Panc1 (cell line): ENCODE measurements around the gene GJB2. TPM values are rescaled to one million over a fixed set of nuclear protein-coding genes. Genes with fewer than 3 reads are reported as not detected.

Source experiments
- ATAC-seq: fragments of 200-7000 bp; cut with Tn5 transposase; 2 replicates; pipeline ENCODE4 v1.9.1; 2020; ENCODE audit warnings: mild to moderate bottlenecking, moderate library complexity
- BruUV-seq: library from RNA; stranded (reverse); fragments of 400-500 nt; replicated peaks from 2 replicates; lab custom pipeline; 2021; lab: Mats Ljungman, UMichigan
- CTCF ChIA-PET: fragments of 300-600 bp; sonication (Branson Sonifier 250); formaldehyde crosslinking; loops from one replicate; lab custom pipeline; 2022; ENCODE audit warnings: antibody characterized with exemption; lab: Charles Lee
- POLR2A ChIA-PET: fragments of 300-600 bp; sonication (Branson Sonifier 250); formaldehyde crosslinking; loops from one replicate; lab custom pipeline; 2022; ENCODE audit warnings: antibody characterized with exemption; lab: Charles Lee
- DNase-seq: peaks from one replicate; pipeline ENCODE4 v3.0.0-alpha.2; 2010; ENCODE audit warnings: low read depth, low spot score
- H3K27ac ChIP-seq: 2 replicates; pipeline ENCODE4 v1.5.1; 2011; ENCODE audit warnings: mild to moderate bottlenecking, low read length, inconsistent platforms
- H3K27me3 ChIP-seq: fragments of 200-500 bp; sonication (Bioruptor generic); 2 replicates; pipeline ENCODE4 v1.6.0; 2014; ENCODE audit warnings: low read length, inconsistent platforms; ENCODE audit not compliant: control insufficient read depth, insufficient read depth
- H3K36me3 ChIP-seq: fragments of 200-500 bp; sonication (Bioruptor generic); 2 replicates; pipeline ENCODE4 v1.5.1; 2014; ENCODE audit warnings: inconsistent platforms, mild to moderate bottlenecking, low read length, moderate library complexity; ENCODE audit not compliant: control insufficient read depth, insufficient read depth
- H3K4me1 ChIP-seq: 2 replicates; pipeline ENCODE4 v1.5.1; 2011; ENCODE audit warnings: inconsistent platforms, mild to moderate bottlenecking, low read length, moderate library complexity; ENCODE audit not compliant: control insufficient read depth, insufficient read depth
- H3K4me3 ChIP-seq, 2 experiments: 2 replicates each; pipeline ENCODE4 v1.5.1; 2011 to 2012; ENCODE audit warnings: low read depth in 2 of 2, low read length in 2 of 2, mild to moderate bottlenecking in 2 of 2, inconsistent platforms in 1 of 2, moderate library complexity in 1 of 2
- H3K9me3 ChIP-seq: fragments of 200-500 bp; sonication (Bioruptor generic); 2 replicates; pipeline ENCODE4 v1.5.1; 2014; ENCODE audit warnings: low read depth, mild to moderate bottlenecking, inconsistent platforms, low read length, moderate library complexity; ENCODE audit not compliant: control insufficient read depth, insufficient read depth
- CTCF ChIP-seq: fragments of 450-650 bp; IDR thresholded peaks from 2 replicates; pipeline ENCODE4 v1.5.1; 2017; ENCODE audit warnings: mild to moderate bottlenecking
- POLR2AphosphoS5 ChIP-seq: IDR thresholded peaks from 2 replicates; pipeline ENCODE4 v1.6.1; 2012; ENCODE audit warnings: mild to moderate bottlenecking, low read depth, low read length, moderate library complexity
- SIN3A ChIP-seq: IDR thresholded peaks from 2 replicates; pipeline ENCODE4 v1.6.1; 2012; ENCODE audit warnings: low read depth, mild to moderate bottlenecking, low read length, moderate library complexity, borderline replicate concordance; ENCODE audit not compliant: insufficient read depth
- TCF7L2 ChIP-seq: IDR thresholded peaks from 2 replicates; pipeline ENCODE4 v1.6.1; 2011; ENCODE audit warnings: mild to moderate bottlenecking, low read depth, low read length, inconsistent platforms
- in situ Hi-C: cut with HindIII; loops from 2 replicates; pipeline ENCODE4 v1.10.0; 2016; ENCODE audit warnings: low sequenced_read_pairs, low pct_unique_long_range_greater_than_20kb
- intact Hi-C: fragments of 100-400 bp; cut with micrococcal nuclease; formaldehyde crosslinking; loops from one replicate; pipeline ENCODE4 v1.10.0; 2022; ENCODE audit not compliant: unreplicated experiment
- total RNA-seq: library from RNA; stranded (reverse); gene quantifications from one replicate; pipeline ENCODE4 v1.2.1, GENCODE V29; 2021; ENCODE audit not compliant: unreplicated experiment
- TF ChIP-seq, protein P1 (sequence below), 2 experiments: IDR thresholded peaks; 2 replicates each; pipeline ENCODE4 v1.6.1; 2011 to 2012; ENCODE audit warnings: low read depth in 2 of 2, control low read depth in 1 of 2, low read length in 1 of 2, mild to moderate bottlenecking in 1 of 2, moderate library complexity in 1 of 2; ENCODE audit not compliant: insufficient read depth in 1 of 2

Gene GJB2
- total RNA-seq, 1 experiment from 2014 or later = 54.2 TPM

- in situ Hi-C loops = no loop called here
- Histone ChIP-seq H3K4me1 (no peaks in the 10 kb centered on the region), H3K27ac (peak overlapping the region; percentile 48; the same call in 1 of the 2 replicates), H3K9me3 (no peaks in the 10 kb centered on the region), H3K27me3 (no peaks in the 10 kb centered on the region; the same call in 1 of the 2 replicates), H3K4me3 (no peak overlapping the region), H3K36me3 (no peaks in the 10 kb centered on the region)
- no TSS peak for BruUV-seq
- intact Hi-C loops = loop anchor here (2.0 kb wide), 1 partner anchor 291 kb away; no protein-coding TSS in a partner anchor
- TF ChIP-seq TCF7L2 (no peak), SIN3A (no peak), CTCF (peak; percentile 69)
- POLR2A ChIA-PET = interaction anchor here (0.6 kb wide), 1 partner anchor 246 kb away, joined by 4 read pairs; no protein-coding TSS in a partner anchor
- peak; percentile 36 for DNase-seq
- CTCF ChIA-PET = interaction anchor here (0.6 to 1.6 kb wide), 6 partner anchors 66 to 292 kb away, joined by 3 to 6 read pairs (median 4); no protein-coding TSS in a partner anchor
- ATAC-seq = peak; percentile 64; the same call in 1 of the 2 replicates
These were observed 4.7 kb upstream of the GJB2 start for GRCh38 chr13:20197361-20197834.

- ChIA-PET POLR2A (interaction anchor here (0.6 kb wide), 1 partner anchor 860 kb away, joined by 4 read pairs; no protein-coding TSS in a partner anchor), CTCF (interaction anchor here (0.9 kb wide), 1 partner anchor 10 kb away, joined by 4 read pairs; no protein-coding TSS in a partner anchor)
- no peaks in the 10 kb centered on the region for H3K36me3 ChIP-seq
- no peaks in the 10 kb centered on the region; the same call in 1 of the 2 replicates for H3K4me1 ChIP-seq
- TF ChIP-seq POLR2AphosphoS5 = no peak
- no TSS peak for BruUV-seq
- in situ Hi-C loops = no loop called here
- H3K9me3 ChIP-seq = no peaks in the 10 kb centered on the region
- intact Hi-C loops = loop anchor here (2.0 kb wide), 1 partner anchor 293 kb away; no protein-coding TSS in a partner anchor
- H3K27me3 ChIP-seq = no peaks in the 10 kb centered on the region; the same call in 1 of the 2 replicates
- no peak overlapping the region for H3K27ac ChIP-seq
- DNase-seq (no peak), ATAC-seq (no peak)
- H3K4me3 ChIP-seq = no peak overlapping the region
These were observed 3.1 kb upstream of the GJB2 start for GRCh38 chr13:20195801-20196200.

DNA sequence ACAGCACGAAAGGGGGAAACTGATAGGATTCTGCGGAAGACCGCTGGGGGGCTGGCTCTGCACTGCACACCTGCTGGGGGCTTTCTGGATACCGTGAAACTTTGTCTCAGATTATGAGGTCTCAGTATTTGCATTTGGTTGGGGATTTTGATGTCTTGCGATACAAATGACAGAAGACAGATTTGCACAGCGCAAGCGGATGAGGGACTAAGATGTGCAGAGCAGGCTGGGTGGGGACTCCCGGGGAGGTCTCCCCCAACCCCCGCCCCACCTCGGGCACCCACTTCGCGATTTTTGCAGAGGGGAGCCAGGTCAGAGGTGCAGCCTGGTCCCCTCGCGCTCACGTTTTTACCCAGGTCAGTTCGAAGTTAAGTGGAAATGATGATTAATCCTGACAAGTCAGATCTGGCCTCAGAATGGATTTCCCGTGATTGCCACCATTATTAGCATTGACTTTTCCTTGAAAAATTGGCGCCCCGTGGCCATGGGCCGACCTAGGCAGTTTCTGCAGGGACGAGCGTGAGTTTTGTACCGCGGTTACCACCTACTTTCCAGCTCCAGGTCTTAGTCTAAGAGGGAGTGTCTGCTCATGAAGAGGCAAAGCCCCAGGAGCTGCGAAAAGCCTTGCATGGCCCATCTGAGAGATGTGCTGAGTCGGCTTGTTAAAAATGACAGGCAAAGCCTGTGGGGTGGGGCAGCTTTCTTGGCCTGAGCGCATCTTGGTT is 1.3 kb upstream of the GJB2 start:
- H3K4me3 ChIP-seq = peak overlapping the region in 1 of 2 experiments; percentile 66; a peak in 1 of 4 replicates
- no TSS peak for BruUV-seq
- ATAC-seq = no peak
- ChIA-PET CTCF (no interaction called here), POLR2A (no interaction called here)
- no peak for DNase-seq
- TF ChIP-seq SIN3A = no peak
- TF ChIP-seq, protein P1, sequence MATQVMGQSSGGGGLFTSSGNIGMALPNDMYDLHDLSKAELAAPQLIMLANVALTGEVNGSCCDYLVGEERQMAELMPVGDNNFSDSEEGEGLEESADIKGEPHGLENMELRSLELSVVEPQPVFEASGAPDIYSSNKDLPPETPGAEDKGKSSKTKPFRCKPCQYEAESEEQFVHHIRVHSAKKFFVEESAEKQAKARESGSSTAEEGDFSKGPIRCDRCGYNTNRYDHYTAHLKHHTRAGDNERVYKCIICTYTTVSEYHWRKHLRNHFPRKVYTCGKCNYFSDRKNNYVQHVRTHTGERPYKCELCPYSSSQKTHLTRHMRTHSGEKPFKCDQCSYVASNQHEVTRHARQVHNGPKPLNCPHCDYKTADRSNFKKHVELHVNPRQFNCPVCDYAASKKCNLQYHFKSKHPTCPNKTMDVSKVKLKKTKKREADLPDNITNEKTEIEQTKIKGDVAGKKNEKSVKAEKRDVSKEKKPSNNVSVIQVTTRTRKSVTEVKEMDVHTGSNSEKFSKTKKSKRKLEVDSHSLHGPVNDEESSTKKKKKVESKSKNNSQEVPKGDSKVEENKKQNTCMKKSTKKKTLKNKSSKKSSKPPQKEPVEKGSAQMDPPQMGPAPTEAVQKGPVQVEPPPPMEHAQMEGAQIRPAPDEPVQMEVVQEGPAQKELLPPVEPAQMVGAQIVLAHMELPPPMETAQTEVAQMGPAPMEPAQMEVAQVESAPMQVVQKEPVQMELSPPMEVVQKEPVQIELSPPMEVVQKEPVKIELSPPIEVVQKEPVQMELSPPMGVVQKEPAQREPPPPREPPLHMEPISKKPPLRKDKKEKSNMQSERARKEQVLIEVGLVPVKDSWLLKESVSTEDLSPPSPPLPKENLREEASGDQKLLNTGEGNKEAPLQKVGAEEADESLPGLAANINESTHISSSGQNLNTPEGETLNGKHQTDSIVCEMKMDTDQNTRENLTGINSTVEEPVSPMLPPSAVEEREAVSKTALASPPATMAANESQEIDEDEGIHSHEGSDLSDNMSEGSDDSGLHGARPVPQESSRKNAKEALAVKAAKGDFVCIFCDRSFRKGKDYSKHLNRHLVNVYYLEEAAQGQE (IDR thresholded peaks at IDR 0.05; ENCODE audit: insufficient read depth in 1 of 2, low read depth in 2 of 2, low read length in 1 of 2) = no peak
- TF ChIP-seq POLR2AphosphoS5 = no peak
- TF ChIP-seq CTCF = no peak
- TF ChIP-seq TCF7L2 = no peak
- in situ Hi-C loops (no loop called here), intact Hi-C loops (no loop called here)
- no peaks in the 10 kb centered on the region; the same call in 1 of the 2 replicates for H3K27me3 ChIP-seq
- H3K9me3 ChIP-seq = no peaks in the 10 kb centered on the region
- no peak overlapping the region for H3K27ac ChIP-seq
- H3K36me3 ChIP-seq = no peaks in the 10 kb centered on the region
- no peaks in the 10 kb centered on the region; the same call in 1 of the 2 replicates for H3K4me1 ChIP-seq
